ENCODE measurements around the gene ENPP4. TPM values are rescaled to one million over a fixed set of nuclear protein-coding genes. Genes with fewer than 3 reads are reported as not detected.
"Not testable (repeated sequence)": the region's sequence is repeated elsewhere in the genome, so short reads cannot be mapped to it uniquely, and the experiment has no call there.

The ENPP4 gene
- polyA plus RNA-seq (ENCODE audit: insufficient read length), result 35.0 TPM

GRCh38 chr6:46129629-46130511 lies at the start of gene ENPP4:
Gene ENPP4, plus strand, starts transcription at chr6:46129989. Its CDS starts 9,595 bp downstream, at chr6:46139584.
- DNase-seq, result peak; percentile 81

GRCh38 chr6:46080111-46080510 lies 49.7 kb upstream of the ENPP4 start:
- DNase-seq, result no peak

- not testable (repeated sequence) for DNase-seq
Measured at GRCh38 chr6:46085688-46086087, 44.1 kb upstream of the ENPP4 start.

- peak; percentile 32 for DNase-seq
Measured at GRCh38 chr6:46090115-46091079, 39.4 kb upstream of the ENPP4 start.

- no peak for DNase-seq
Measured at GRCh38 chr6:46091080-46091478, 38.7 kb upstream of the ENPP4 start.

GRCh38 chr6:46095251-46095650 lies 34.5 kb upstream of the ENPP4 start:
- no peak for DNase-seq

- DNase-seq, result no peak
Measured at GRCh38 chr6:46097366-46097765, 32.4 kb upstream of the ENPP4 start.

- no peak for DNase-seq
Measured at GRCh38 chr6:46098678-46099077, 31.1 kb upstream of the ENPP4 start.

GRCh38 chr6:46099952-46100351 lies 29.8 kb upstream of the ENPP4 start:
- no peak for DNase-seq

GRCh38 chr6:46102123-46102522 lies 27.7 kb upstream of the ENPP4 start:
- DNase-seq, result no peak

GRCh38 chr6:46103441-46104115 lies 26.2 kb upstream of the ENPP4 start:
- DNase-seq, result no peak

GRCh38 chr6:46104209-46104608 lies 25.6 kb upstream of the ENPP4 start:
- no peak for DNase-seq

- no peak for DNase-seq
Measured at GRCh38 chr6:46105568-46105967, 24.2 kb upstream of the ENPP4 start.

- DNase-seq, result no peak
Measured at GRCh38 chr6:46113370-46113769, 16.4 kb upstream of the ENPP4 start.

GRCh38 chr6:46115634-46116033 lies 14.2 kb upstream of the ENPP4 start:
- no peak for DNase-seq

- DNase-seq, result no peak
Measured at GRCh38 chr6:46116289-46116688, 13.5 kb upstream of the ENPP4 start.

- DNase-seq, result no peak
Measured at GRCh38 chr6:46118157-46118556, 11.6 kb upstream of the ENPP4 start.

- no peak for DNase-seq
Measured at GRCh38 chr6:46118836-46119235, 11.0 kb upstream of the ENPP4 start.

- DNase-seq, result not testable (repeated sequence)
Measured at GRCh38 chr6:46119679-46120078, 10.1 kb upstream of the ENPP4 start.

GRCh38 chr6:46128476-46128875 lies 1.3 kb upstream of the ENPP4 start:
- no peak for DNase-seq

- DNase-seq, result no peak
Measured at GRCh38 chr6:46129291-46129628, 529 bp upstream of the ENPP4 start.

GRCh38 chr6:46130666-46131065 lies 877 bp downstream of the ENPP4 start:
- no peak for DNase-seq

GRCh38 chr6:46131291-46131690 lies 1.5 kb downstream of the ENPP4 start:
- not testable (repeated sequence) for DNase-seq

All from hindlimb muscle (tissue), 1 donor.